Measurements from ENCODE around the gene SAE1. TPM values are rescaled to one million over a fixed set of nuclear protein-coding genes. Genes with fewer than 3 reads are reported as not detected.

Gene SAE1
- total and polyA plus RNA-seq, 2 donors (not counting 1 experiment from before 2014, with no cell fraction given): 26.5 to 45.1 TPM

DNA sequence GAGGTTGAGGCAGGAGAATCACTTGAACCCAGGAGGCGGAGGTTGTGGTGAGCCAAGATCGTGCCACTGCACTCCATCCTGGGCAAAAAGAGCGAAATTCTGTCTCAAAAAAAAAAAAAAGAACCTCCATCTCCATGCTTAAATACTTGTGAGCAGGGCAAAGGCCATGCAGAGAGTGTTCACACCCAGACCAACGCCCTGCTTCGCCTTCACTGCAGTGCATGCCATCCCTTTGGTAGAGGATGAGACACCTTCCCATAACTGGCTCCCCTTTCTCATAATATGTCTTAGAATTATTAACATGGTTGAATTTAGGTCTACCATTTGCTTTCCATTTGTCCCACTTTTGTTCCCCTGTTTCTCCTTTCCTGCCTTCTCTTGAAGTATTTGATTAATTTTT is 84.9 kb downstream of the SAE1 start:
- H3K27ac Mint-ChIP-seq: no peak overlapping the region
- no peak for ATAC-seq (ENCODE audit: low read depth)
- Histone ChIP-seq H3K9ac (ENCODE audit: low read length) (no peak overlapping the region), H3K4me3 (ENCODE audit: control extremely low read depth in 1 of 5, extremely low read depth in 1 of 5, insufficient read depth in 1 of 5, low read depth in 2 of 5, low read length in 4 of 5) (no peak overlapping the region), H2AFZ (ENCODE audit: insufficient read depth, low read depth, low read length, poor library complexity, severe bottlenecking) (no peak overlapping the region), H4K20me1 (ENCODE audit: control insufficient read depth, insufficient read depth, low read length, poor library complexity, severe bottlenecking) (no peaks in the 10 kb centered on the region), H3K79me2 (ENCODE audit: control insufficient read depth, insufficient read depth, low read length) (no peaks in the 10 kb centered on the region), H3K4me2 (replicated peaks; ENCODE audit: low read depth, low read length, poor library complexity, severe bottlenecking) (no peak overlapping the region), H3K27ac (ENCODE audit: low read length in 2 of 2) (no peak overlapping the region), H3K27me3 (replicated peaks in 1 of 4; ENCODE audit: control extremely low read depth in 1 of 4, control insufficient read depth in 3 of 4, insufficient read depth in 4 of 4, low read length in 3 of 4) (no peaks in the 10 kb centered on the region), H3K36me3 (replicated peaks in 1 of 2; ENCODE audit: control extremely low read depth in 1 of 2, control insufficient read depth in 1 of 2, extremely low read depth in 1 of 2, insufficient read depth in 2 of 2, low read length in 1 of 2) (no peaks in the 10 kb centered on the region), H3K4me1 (ENCODE audit: control insufficient read depth in 2 of 2, insufficient read depth in 2 of 2, low read length in 2 of 2) (peaks cover 4% of the 10 kb centered on the region in 2 donors), H3K9me3 (ENCODE audit: control extremely low read depth in 1 of 3, control insufficient read depth in 2 of 3, insufficient read depth in 1 of 3, low read length in 2 of 3) (no peaks in the 10 kb centered on the region)
- DNase-seq: no peak
- no peaks in the 10 kb centered on the region for H3K9me3 Mint-ChIP-seq (ENCODE audit: insufficient read depth)
- peaks cover 3% of the 10 kb centered on the region for H3K4me1 Mint-ChIP-seq
- ChIA-PET POLR2A (interaction anchor here (0.7 kb wide), 1 partner anchor 39 kb away, joined by 6 read pairs; no protein-coding TSS in a partner anchor), CTCF (interaction anchor here (0.7 to 14.1 kb wide), 2 partner anchors 32 to 342 kb away, joined by 4 to 557 read pairs; no protein-coding TSS in a partner anchor)
- intact Hi-C loops (cut with micrococcal nuclease): no loop called here
- H3K4me3 Mint-ChIP-seq: no peak overlapping the region
- WGBS (ENCODE audit: insufficient coverage): 100% methylated on average over 1 of the region's 5 CpGs
- H3K27me3 Mint-ChIP-seq: no peaks in the 10 kb centered on the region
- TF ChIP-seq, protein P1, sequence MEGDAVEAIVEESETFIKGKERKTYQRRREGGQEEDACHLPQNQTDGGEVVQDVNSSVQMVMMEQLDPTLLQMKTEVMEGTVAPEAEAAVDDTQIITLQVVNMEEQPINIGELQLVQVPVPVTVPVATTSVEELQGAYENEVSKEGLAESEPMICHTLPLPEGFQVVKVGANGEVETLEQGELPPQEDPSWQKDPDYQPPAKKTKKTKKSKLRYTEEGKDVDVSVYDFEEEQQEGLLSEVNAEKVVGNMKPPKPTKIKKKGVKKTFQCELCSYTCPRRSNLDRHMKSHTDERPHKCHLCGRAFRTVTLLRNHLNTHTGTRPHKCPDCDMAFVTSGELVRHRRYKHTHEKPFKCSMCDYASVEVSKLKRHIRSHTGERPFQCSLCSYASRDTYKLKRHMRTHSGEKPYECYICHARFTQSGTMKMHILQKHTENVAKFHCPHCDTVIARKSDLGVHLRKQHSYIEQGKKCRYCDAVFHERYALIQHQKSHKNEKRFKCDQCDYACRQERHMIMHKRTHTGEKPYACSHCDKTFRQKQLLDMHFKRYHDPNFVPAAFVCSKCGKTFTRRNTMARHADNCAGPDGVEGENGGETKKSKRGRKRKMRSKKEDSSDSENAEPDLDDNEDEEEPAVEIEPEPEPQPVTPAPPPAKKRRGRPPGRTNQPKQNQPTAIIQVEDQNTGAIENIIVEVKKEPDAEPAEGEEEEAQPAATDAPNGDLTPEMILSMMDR (IDR thresholded peaks at IDR 0.05): no peak
- TF ChIP-seq EZH2 (IDR thresholded peaks at IDR 0.05; ENCODE audit: borderline replicate concordance, insufficient read depth, low read depth, low read length, poor library complexity, severe bottlenecking): no peak

DNA sequence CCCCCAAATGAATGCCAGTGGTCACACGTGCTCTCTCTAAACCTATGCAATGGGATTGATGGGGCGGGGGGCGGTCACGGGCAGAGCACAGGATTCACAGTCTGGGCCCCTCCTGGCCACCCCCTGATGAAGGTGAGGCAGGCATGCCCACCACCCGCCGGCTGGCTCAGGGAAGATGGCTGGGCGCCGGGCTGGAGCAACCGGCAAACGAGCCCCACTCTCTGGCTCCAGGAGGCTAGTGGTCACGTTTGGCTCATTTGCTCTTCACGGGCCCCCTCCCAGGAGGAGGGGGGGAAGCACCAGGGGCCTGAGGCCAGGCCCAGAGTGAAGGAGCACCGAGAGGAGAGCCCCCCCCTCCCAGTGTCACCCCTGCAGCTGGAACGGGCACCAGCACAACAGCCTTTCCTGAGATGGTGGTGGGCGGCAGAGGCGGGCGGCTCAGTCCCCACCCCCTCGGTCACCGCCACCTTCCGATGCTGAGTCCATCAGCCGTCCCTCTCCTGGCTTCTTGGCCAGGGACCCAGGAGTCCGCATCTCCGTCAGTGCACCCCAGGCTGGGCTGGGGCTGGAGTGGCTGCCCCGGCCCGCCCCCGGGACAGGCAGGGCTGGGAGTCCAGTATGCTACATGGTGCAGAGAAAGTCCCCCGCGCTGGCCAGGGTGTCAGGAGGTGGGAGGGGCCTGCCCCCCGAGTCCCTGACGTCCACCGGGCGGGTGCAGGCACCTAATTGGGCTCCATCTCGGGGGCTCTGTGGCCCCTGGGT is 90.6 kb downstream of the SAE1 start:
- H3K27me3 ChIP-seq (replicated peaks in 1 of 4; ENCODE audit: control extremely low read depth in 1 of 4, control insufficient read depth in 3 of 4, insufficient read depth in 4 of 4, low read length in 3 of 4): no peaks in the 10 kb centered on the region
- no peak overlapping the region for H3K4me2 ChIP-seq (replicated peaks; ENCODE audit: low read depth, low read length, poor library complexity, severe bottlenecking)
- WGBS (ENCODE audit: insufficient coverage): 93% methylated on average over 26 of the region's 33 CpGs
- peaks cover 5 to 7% of the 10 kb centered on the region in 2 donors for H3K4me1 ChIP-seq (ENCODE audit: control insufficient read depth in 2 of 2, insufficient read depth in 2 of 2, low read length in 2 of 2)
- intact Hi-C loops (cut with micrococcal nuclease): no loop called here
- no peaks in the 10 kb centered on the region for H3K79me2 ChIP-seq (ENCODE audit: control insufficient read depth, insufficient read depth, low read length)
- Mint-ChIP-seq H3K9me3 (ENCODE audit: insufficient read depth) (no peaks in the 10 kb centered on the region), H3K4me3 (no peak overlapping the region), H3K27me3 (no peaks in the 10 kb centered on the region), H3K27ac (no peak overlapping the region), H3K4me1 (peaks cover 4% of the 10 kb centered on the region)
- ChIA-PET POLR2A (no interaction called here), CTCF (interaction anchor here (1.8 kb wide), 1 partner anchor 23 kb away, joined by 8 read pairs; no protein-coding TSS in a partner anchor)
- H2AFZ ChIP-seq (ENCODE audit: insufficient read depth, low read depth, low read length, poor library complexity, severe bottlenecking): no peak overlapping the region
- no peak for ATAC-seq (ENCODE audit: low read depth)
- no peaks in the 10 kb centered on the region for H3K36me3 ChIP-seq (replicated peaks in 1 of 2; ENCODE audit: control extremely low read depth in 1 of 2, control insufficient read depth in 1 of 2, extremely low read depth in 1 of 2, insufficient read depth in 2 of 2, low read length in 1 of 2)
- no peak overlapping the region for H3K4me3 ChIP-seq (ENCODE audit: control extremely low read depth in 1 of 5, extremely low read depth in 1 of 5, insufficient read depth in 1 of 5, low read depth in 2 of 5, low read length in 4 of 5)
- peaks cover 4% of the 10 kb centered on the region for H4K20me1 ChIP-seq (ENCODE audit: control insufficient read depth, insufficient read depth, low read length, poor library complexity, severe bottlenecking)
- no peaks in the 10 kb centered on the region for H3K9me3 ChIP-seq (ENCODE audit: control extremely low read depth in 1 of 3, control insufficient read depth in 2 of 3, insufficient read depth in 1 of 3, low read length in 2 of 3)
- no peak for TF ChIP-seq EZH2 (IDR thresholded peaks at IDR 0.05; ENCODE audit: borderline replicate concordance, insufficient read depth, low read depth, low read length, poor library complexity, severe bottlenecking)
- TF ChIP-seq, protein P1 (IDR thresholded peaks at IDR 0.05): no peak
- no peak for DNase-seq
- no peak overlapping the region for H3K9ac ChIP-seq (ENCODE audit: low read length)
- no peak overlapping the region for H3K27ac ChIP-seq (ENCODE audit: low read length in 2 of 2)
